ENCODE measurements around the gene LAMA3.

The LAMA3 gene

GRCh38 chr18:23853448-23854195 is 164.4 kb downstream of the LAMA3 start:
- Histone ChIP-seq H3K4me3 (ENCODE audit: low read depth, low read length) (no peak overlapping the region), H3K27me3 (ENCODE audit: control insufficient read depth, insufficient read depth, low read length) (no peaks in the 10 kb centered on the region), H3K9me3 (ENCODE audit: control insufficient read depth, insufficient read depth, low read length) (no peaks in the 10 kb centered on the region), H3K9ac (ENCODE audit: low read depth, low read length) (no peak overlapping the region), H3K36me3 (ENCODE audit: control insufficient read depth, insufficient read depth, low read length) (no peaks in the 10 kb centered on the region), H3K4me1 (ENCODE audit: control insufficient read depth, insufficient read depth, low read length) (peaks cover 6% of the 10 kb centered on the region)

GRCh38 chr18:23855721-23856120 is 166.5 kb downstream of the LAMA3 start:
- no peaks in the 10 kb centered on the region for H3K36me3 ChIP-seq (ENCODE audit: control insufficient read depth, insufficient read depth, low read length)
- H3K27me3 ChIP-seq (ENCODE audit: control insufficient read depth, insufficient read depth, low read length), result no peaks in the 10 kb centered on the region

GRCh38 chr18:23856466-23857163 is 167.4 kb downstream of the LAMA3 start:
- Histone ChIP-seq H3K9me3 (ENCODE audit: control insufficient read depth, insufficient read depth, low read length) (no peaks in the 10 kb centered on the region), H3K9ac (ENCODE audit: low read depth, low read length) (no peak overlapping the region), H3K27me3 (ENCODE audit: control insufficient read depth, insufficient read depth, low read length) (no peaks in the 10 kb centered on the region), H3K36me3 (ENCODE audit: control insufficient read depth, insufficient read depth, low read length) (no peaks in the 10 kb centered on the region), H3K4me3 (ENCODE audit: low read depth, low read length) (no peak overlapping the region), H3K4me1 (ENCODE audit: control insufficient read depth, insufficient read depth, low read length) (peaks cover 9% of the 10 kb centered on the region)

More at GRCh38 chr18:23855721-23856120, 166.5 kb downstream of the LAMA3 start:
- H3K4me1 ChIP-seq (ENCODE audit: control insufficient read depth, insufficient read depth, low read length), result peaks cover 3% of the 10 kb centered on the region
- no peak overlapping the region for H3K4me3 ChIP-seq (ENCODE audit: low read depth, low read length)
- no peak overlapping the region for H3K9ac ChIP-seq (ENCODE audit: low read depth, low read length)
- H3K9me3 ChIP-seq (ENCODE audit: control insufficient read depth, insufficient read depth, low read length), result no peaks in the 10 kb centered on the region

- H3K9ac ChIP-seq (ENCODE audit: low read depth, low read length), result no peak overlapping the region
- no peak overlapping the region for H3K4me3 ChIP-seq (ENCODE audit: low read depth, low read length)
- peaks cover 14% of the 10 kb centered on the region for H3K4me1 ChIP-seq (ENCODE audit: control insufficient read depth, insufficient read depth, low read length)
- H3K36me3 ChIP-seq (ENCODE audit: control insufficient read depth, insufficient read depth, low read length), result no peaks in the 10 kb centered on the region
- H3K27me3 ChIP-seq (ENCODE audit: control insufficient read depth, insufficient read depth, low read length), result no peaks in the 10 kb centered on the region
- H3K9me3 ChIP-seq (ENCODE audit: control insufficient read depth, insufficient read depth, low read length), result no peaks in the 10 kb centered on the region
These were observed 167.9 kb downstream of the LAMA3 start for GRCh38 chr18:23857164-23857552.

GRCh38 chr18:23857756-23858155 is 168.5 kb downstream of the LAMA3 start:
- peaks cover 19% of the 10 kb centered on the region for H3K4me1 ChIP-seq (ENCODE audit: control insufficient read depth, insufficient read depth, low read length)

GRCh38 chr18:23859466-23860336 is 170.4 kb downstream of the LAMA3 start:
- Histone ChIP-seq H3K9me3 (ENCODE audit: control insufficient read depth, insufficient read depth, low read length) (no peaks in the 10 kb centered on the region), H3K4me1 (ENCODE audit: control insufficient read depth, insufficient read depth, low read length) (peaks cover 20% of the 10 kb centered on the region), H3K4me3 (ENCODE audit: low read depth, low read length) (no peak overlapping the region), H3K36me3 (ENCODE audit: control insufficient read depth, insufficient read depth, low read length) (no peaks in the 10 kb centered on the region), H3K9ac (ENCODE audit: low read depth, low read length) (no peak overlapping the region), H3K27me3 (ENCODE audit: control insufficient read depth, insufficient read depth, low read length) (peaks cover 2% of the 10 kb centered on the region)

More at GRCh38 chr18:23857756-23858155, 168.5 kb downstream of the LAMA3 start:
- no peaks in the 10 kb centered on the region for H3K9me3 ChIP-seq (ENCODE audit: control insufficient read depth, insufficient read depth, low read length)
- H3K4me3 ChIP-seq (ENCODE audit: low read depth, low read length), result no peak overlapping the region
- no peaks in the 10 kb centered on the region for H3K27me3 ChIP-seq (ENCODE audit: control insufficient read depth, insufficient read depth, low read length)
- H3K36me3 ChIP-seq (ENCODE audit: control insufficient read depth, insufficient read depth, low read length), result no peaks in the 10 kb centered on the region
- H3K9ac ChIP-seq (ENCODE audit: low read depth, low read length), result no peak overlapping the region

GRCh38 chr18:23861326-23861725 is 172.1 kb downstream of the LAMA3 start:
- no peaks in the 10 kb centered on the region for H3K36me3 ChIP-seq (ENCODE audit: control insufficient read depth, insufficient read depth, low read length)
- peaks cover 20% of the 10 kb centered on the region for H3K4me1 ChIP-seq (ENCODE audit: control insufficient read depth, insufficient read depth, low read length)
- H3K27me3 ChIP-seq (ENCODE audit: control insufficient read depth, insufficient read depth, low read length), result peaks cover 3% of the 10 kb centered on the region
- H3K9me3 ChIP-seq (ENCODE audit: control insufficient read depth, insufficient read depth, low read length), result no peaks in the 10 kb centered on the region
- no peak overlapping the region for H3K4me3 ChIP-seq (ENCODE audit: low read depth, low read length)
- no peak overlapping the region for H3K9ac ChIP-seq (ENCODE audit: low read depth, low read length)

- Histone ChIP-seq H3K27me3 (ENCODE audit: control insufficient read depth, insufficient read depth, low read length) (peaks cover 3% of the 10 kb centered on the region), H3K9ac (ENCODE audit: low read depth, low read length) (no peak overlapping the region), H3K4me1 (ENCODE audit: control insufficient read depth, insufficient read depth, low read length) (peaks cover 18% of the 10 kb centered on the region), H3K9me3 (ENCODE audit: control insufficient read depth, insufficient read depth, low read length) (no peaks in the 10 kb centered on the region), H3K4me3 (ENCODE audit: low read depth, low read length) (no peak overlapping the region), H3K36me3 (ENCODE audit: control insufficient read depth, insufficient read depth, low read length) (no peaks in the 10 kb centered on the region)
These were observed 172.7 kb downstream of the LAMA3 start for GRCh38 chr18:23861805-23862470.

GRCh38 chr18:23864624-23865023 is 175.4 kb downstream of the LAMA3 start:
- Histone ChIP-seq H3K4me1 (ENCODE audit: control insufficient read depth, insufficient read depth, low read length) (peaks cover 18% of the 10 kb centered on the region), H3K4me3 (ENCODE audit: low read depth, low read length) (no peak overlapping the region), H3K27me3 (ENCODE audit: control insufficient read depth, insufficient read depth, low read length) (peaks cover 3% of the 10 kb centered on the region), H3K36me3 (ENCODE audit: control insufficient read depth, insufficient read depth, low read length) (no peaks in the 10 kb centered on the region), H3K9ac (ENCODE audit: low read depth, low read length) (no peak overlapping the region), H3K9me3 (ENCODE audit: control insufficient read depth, insufficient read depth, low read length) (no peaks in the 10 kb centered on the region)

GRCh38 chr18:23867006-23867405 is 177.8 kb downstream of the LAMA3 start:
- H3K36me3 ChIP-seq (ENCODE audit: control insufficient read depth, insufficient read depth, low read length), result no peaks in the 10 kb centered on the region
- no peak overlapping the region for H3K9ac ChIP-seq (ENCODE audit: low read depth, low read length)
- peaks cover 8% of the 10 kb centered on the region for H3K4me1 ChIP-seq (ENCODE audit: control insufficient read depth, insufficient read depth, low read length)
- no peaks in the 10 kb centered on the region for H3K9me3 ChIP-seq (ENCODE audit: control insufficient read depth, insufficient read depth, low read length)
- no peak overlapping the region for H3K4me3 ChIP-seq (ENCODE audit: low read depth, low read length)
- H3K27me3 ChIP-seq (ENCODE audit: control insufficient read depth, insufficient read depth, low read length), result peaks cover 3% of the 10 kb centered on the region

GRCh38 chr18:23868136-23868785 is 179.0 kb downstream of the LAMA3 start:
- H3K36me3 ChIP-seq (ENCODE audit: control insufficient read depth, insufficient read depth, low read length), result no peaks in the 10 kb centered on the region
- no peak overlapping the region for H3K4me3 ChIP-seq (ENCODE audit: low read depth, low read length)
- H3K9ac ChIP-seq (ENCODE audit: low read depth, low read length), result no peak overlapping the region
- H3K27me3 ChIP-seq (ENCODE audit: control insufficient read depth, insufficient read depth, low read length), result peaks cover 3% of the 10 kb centered on the region
- no peaks in the 10 kb centered on the region for H3K4me1 ChIP-seq (ENCODE audit: control insufficient read depth, insufficient read depth, low read length)
- H3K9me3 ChIP-seq (ENCODE audit: control insufficient read depth, insufficient read depth, low read length), result no peaks in the 10 kb centered on the region

Data from iPS-15b (cell line).